ENCODE measurements around the gene ABCC1.

ABCC1 gene

GRCh38 chr16:16155234-16155633 lies 205.8 kb downstream of the ABCC1 start:
- Histone ChIP-seq H3K79me2 (ENCODE audit: insufficient read depth, low read length) (no peaks in the 10 kb centered on the region), H4K20me1 (ENCODE audit: low read depth, low read length) (no peaks in the 10 kb centered on the region), H3F3A (ENCODE audit: insufficient read depth) (no peaks in the 10 kb centered on the region), H3K9ac (ENCODE audit: low read length) (no peak overlapping the region), H3K4me2 (ENCODE audit: low read depth, low read length, poor library complexity, severe bottlenecking) (no peak overlapping the region), H2AFZ (ENCODE audit: low read depth, low read length, severe bottlenecking) (no peak overlapping the region), H3K27me3 (ENCODE audit: low read length) (no peaks in the 10 kb centered on the region), H3K9me3 (ENCODE audit: insufficient read depth, low read length) (no peaks in the 10 kb centered on the region), H3K36me3 (ENCODE audit: low read length) (no peaks in the 10 kb centered on the region), H3K9me2 (replicated peaks; ENCODE audit: insufficient read depth, low read length) (no peaks in the 10 kb centered on the region), H3K27ac (ENCODE audit: low read depth, low read length) (no peak overlapping the region), H3K4me3 (ENCODE audit: insufficient read depth, low read length, poor library complexity, severe bottlenecking) (no peak overlapping the region)
- TF ChIP-seq EZH2phosphoT487 (conservative IDR thresholded peaks at IDR 0.05; ENCODE audit: low read length): no peak
- TF ChIP-seq, protein P1, sequence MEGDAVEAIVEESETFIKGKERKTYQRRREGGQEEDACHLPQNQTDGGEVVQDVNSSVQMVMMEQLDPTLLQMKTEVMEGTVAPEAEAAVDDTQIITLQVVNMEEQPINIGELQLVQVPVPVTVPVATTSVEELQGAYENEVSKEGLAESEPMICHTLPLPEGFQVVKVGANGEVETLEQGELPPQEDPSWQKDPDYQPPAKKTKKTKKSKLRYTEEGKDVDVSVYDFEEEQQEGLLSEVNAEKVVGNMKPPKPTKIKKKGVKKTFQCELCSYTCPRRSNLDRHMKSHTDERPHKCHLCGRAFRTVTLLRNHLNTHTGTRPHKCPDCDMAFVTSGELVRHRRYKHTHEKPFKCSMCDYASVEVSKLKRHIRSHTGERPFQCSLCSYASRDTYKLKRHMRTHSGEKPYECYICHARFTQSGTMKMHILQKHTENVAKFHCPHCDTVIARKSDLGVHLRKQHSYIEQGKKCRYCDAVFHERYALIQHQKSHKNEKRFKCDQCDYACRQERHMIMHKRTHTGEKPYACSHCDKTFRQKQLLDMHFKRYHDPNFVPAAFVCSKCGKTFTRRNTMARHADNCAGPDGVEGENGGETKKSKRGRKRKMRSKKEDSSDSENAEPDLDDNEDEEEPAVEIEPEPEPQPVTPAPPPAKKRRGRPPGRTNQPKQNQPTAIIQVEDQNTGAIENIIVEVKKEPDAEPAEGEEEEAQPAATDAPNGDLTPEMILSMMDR (IDR thresholded peaks at IDR 0.05; ENCODE audit: insufficient read depth, low read length, poor library complexity, severe bottlenecking): no peak

DNA sequence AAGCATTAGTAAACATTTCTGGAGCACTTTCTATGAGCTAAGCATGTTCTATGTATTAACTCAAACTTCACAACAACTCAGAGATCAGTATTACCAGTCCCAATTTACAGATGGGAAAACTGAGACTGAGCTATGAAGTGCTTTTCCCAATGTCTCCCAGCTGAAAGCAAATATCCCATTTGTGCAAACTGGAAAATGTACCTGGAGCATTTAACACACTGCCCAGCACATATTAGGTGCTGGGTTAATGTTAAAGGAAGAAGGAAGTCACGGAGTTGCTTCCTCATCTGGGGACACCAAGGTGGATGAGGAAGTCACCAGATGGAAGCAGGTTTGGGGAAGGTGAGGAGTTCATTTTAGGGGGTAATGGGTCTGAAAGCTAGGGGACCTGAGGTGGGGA lies 207.8 kb downstream of the ABCC1 start:
- H3K27me3 ChIP-seq (ENCODE audit: low read length): no peaks in the 10 kb centered on the region
- no peak overlapping the region for H3K4me2 ChIP-seq (ENCODE audit: low read depth, low read length, poor library complexity, severe bottlenecking)
- H3K36me3 ChIP-seq (ENCODE audit: low read length): no peaks in the 10 kb centered on the region
- no peak overlapping the region for H3K27ac ChIP-seq (ENCODE audit: low read depth, low read length)
- no peak overlapping the region for H3K4me3 ChIP-seq (ENCODE audit: insufficient read depth, low read length, poor library complexity, severe bottlenecking)
- no peaks in the 10 kb centered on the region for H4K20me1 ChIP-seq (ENCODE audit: low read depth, low read length)
- H3K9me2 ChIP-seq (replicated peaks; ENCODE audit: insufficient read depth, low read length): no peaks in the 10 kb centered on the region
- H3K9ac ChIP-seq (ENCODE audit: low read length): no peak overlapping the region
- no peaks in the 10 kb centered on the region for H3K9me3 ChIP-seq (ENCODE audit: insufficient read depth, low read length)
- TF ChIP-seq, protein P1 (IDR thresholded peaks at IDR 0.05; ENCODE audit: insufficient read depth, low read length, poor library complexity, severe bottlenecking): no peak
- no peak for TF ChIP-seq EZH2phosphoT487 (conservative IDR thresholded peaks at IDR 0.05; ENCODE audit: low read length)
- H3F3A ChIP-seq (ENCODE audit: insufficient read depth): no peaks in the 10 kb centered on the region
- no peak overlapping the region for H2AFZ ChIP-seq (ENCODE audit: low read depth, low read length, severe bottlenecking)
- no peaks in the 10 kb centered on the region for H3K79me2 ChIP-seq (ENCODE audit: insufficient read depth, low read length)

DNA sequence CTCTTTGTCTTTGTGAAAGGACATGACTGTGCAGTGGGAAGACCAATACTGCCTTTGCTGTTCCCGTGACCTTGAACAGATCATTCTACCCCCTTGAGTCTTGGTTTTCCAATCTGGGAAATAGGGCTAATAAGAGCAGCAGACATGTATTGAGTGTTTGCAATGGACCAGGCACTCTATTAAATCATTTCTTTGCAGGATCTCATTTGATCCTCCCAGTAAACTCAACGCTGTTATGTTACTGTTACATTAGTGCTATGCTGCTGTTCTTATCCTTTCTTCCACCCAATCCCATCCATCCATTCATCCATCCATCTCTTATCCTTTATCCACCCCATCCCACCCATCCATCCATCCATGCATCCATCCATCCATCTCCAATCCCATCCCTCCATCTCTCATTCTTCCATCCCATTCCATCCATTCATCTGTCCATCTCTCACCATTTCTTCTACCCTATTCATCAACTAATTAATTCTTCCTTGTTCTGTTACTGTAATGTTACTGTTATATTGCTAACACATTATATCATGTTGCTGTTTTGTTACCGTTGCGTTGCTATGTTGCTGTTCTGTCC lies 208.8 kb downstream of the ABCC1 start:
- Histone ChIP-seq H3K9me3 (ENCODE audit: insufficient read depth, low read length) (no peaks in the 10 kb centered on the region), H3K4me2 (ENCODE audit: low read depth, low read length, poor library complexity, severe bottlenecking) (no peak overlapping the region), H4K20me1 (ENCODE audit: low read depth, low read length) (no peaks in the 10 kb centered on the region), H2AFZ (ENCODE audit: low read depth, low read length, severe bottlenecking) (no peak overlapping the region), H3K79me2 (ENCODE audit: insufficient read depth, low read length) (no peaks in the 10 kb centered on the region), H3K9me2 (replicated peaks; ENCODE audit: insufficient read depth, low read length) (no peaks in the 10 kb centered on the region), H3K9ac (ENCODE audit: low read length) (no peak overlapping the region), H3K36me3 (ENCODE audit: low read length) (no peaks in the 10 kb centered on the region), H3K27me3 (ENCODE audit: low read length) (no peaks in the 10 kb centered on the region), H3F3A (ENCODE audit: insufficient read depth) (no peaks in the 10 kb centered on the region), H3K27ac (ENCODE audit: low read depth, low read length) (no peak overlapping the region), H3K4me3 (ENCODE audit: insufficient read depth, low read length, poor library complexity, severe bottlenecking) (no peak overlapping the region)
- no peak for TF ChIP-seq EZH2phosphoT487 (conservative IDR thresholded peaks at IDR 0.05; ENCODE audit: low read length)
- TF ChIP-seq, protein P1 (IDR thresholded peaks at IDR 0.05; ENCODE audit: insufficient read depth, low read length, poor library complexity, severe bottlenecking): no peak

Measured in SU-DHL-6 (cell line).